IMR-90 (cell line): ENCODE data around the gene EXOC6. TPM values are rescaled to one million over a fixed set of nuclear protein-coding genes. Genes with fewer than 3 reads are reported as not detected.

Experiments used
- ATAC-seq: fragments of 200-7000 bp; cut with Tn5 transposase; 2 replicates; pipeline ENCODE4 v1.9.1; 2020; ENCODE audit warnings: low read depth, mild to moderate bottlenecking, moderate library complexity
- BruUV-seq: library from RNA; stranded (reverse); fragments of 400-500 nt; replicated peaks from 2 replicates; lab custom pipeline; 2021; lab: Mats Ljungman, UMichigan
- CTCF ChIA-PET: fragments of 300-600 bp; formaldehyde crosslinking; extraction: SDS; loops from one replicate; lab custom pipeline; 2021; ENCODE audit warnings: antibody characterized with exemption; lab: Yijun Ruan, JAX
- POLR2A ChIA-PET: fragments of 300-600 bp; sonication (Branson Sonifier 250); formaldehyde crosslinking; loops from one replicate; lab custom pipeline; 2022; ENCODE audit warnings: antibody characterized with exemption; ENCODE audit not compliant: unreplicated experiment; lab: Charles Lee
- DNase-seq: peaks from one replicate; pipeline ENCODE4 v3.0.0; 2013
- H2AFZ ChIP-seq: replicated peaks from 2 replicates; pipeline ENCODE3; 2013; ENCODE audit warnings: low read length, mild to moderate bottlenecking; ENCODE audit not compliant: poor library complexity
- H2AK5ac ChIP-seq: 2 replicates; pipeline ENCODE4 v1.6.1; 2013; ENCODE audit warnings: low read depth, low read length, inconsistent platforms
- H2AK9ac ChIP-seq: replicated peaks from 2 replicates; pipeline ENCODE3; 2013; ENCODE audit warnings: mild to moderate bottlenecking, low read depth, low read length, moderate library complexity; ENCODE audit not compliant: poor library complexity
- H2BK120ac ChIP-seq: 2 replicates; pipeline ENCODE4 v1.6.1; 2013; ENCODE audit warnings: low read depth, low read length, inconsistent platforms
- H2BK15ac ChIP-seq: 3 replicates; pipeline ENCODE4 v1.6.1; 2013; ENCODE audit warnings: low read depth, low read length, inconsistent platforms
- H2BK20ac ChIP-seq: 2 replicates; pipeline ENCODE4 v1.6.1; 2013; ENCODE audit warnings: low read depth, mild to moderate bottlenecking, inconsistent platforms, low read length, moderate library complexity
- H2BK5ac ChIP-seq: 2 replicates; pipeline ENCODE4 v1.6.1; 2013; ENCODE audit warnings: mild to moderate bottlenecking, low read depth, low read length, inconsistent platforms; ENCODE audit not compliant: poor library complexity, severe bottlenecking
- H3K14ac ChIP-seq: replicated peaks from 2 replicates; pipeline ENCODE4 v1.6.1; 2013; ENCODE audit warnings: low read depth, low read length, inconsistent platforms
- H3K18ac ChIP-seq: 2 replicates; pipeline ENCODE4 v1.6.1; 2013; ENCODE audit warnings: low read depth, low read length, control low read depth
- H3K23ac ChIP-seq: 2 replicates; pipeline ENCODE4 v1.6.1; 2013; ENCODE audit warnings: low read depth, low read length, inconsistent platforms
- H3K27ac ChIP-seq: 2 replicates; pipeline ENCODE4 v1.5.1; 2013; ENCODE audit warnings: mild to moderate bottlenecking, control low read depth, low read length; ENCODE audit not compliant: insufficient read depth
- H3K27me3 ChIP-seq: 2 replicates; pipeline ENCODE4 v1.6.1; 2013; ENCODE audit warnings: low read length; ENCODE audit not compliant: control insufficient read depth, insufficient read depth
- H3K36me3 ChIP-seq: 2 replicates; pipeline ENCODE4 v1.6.1; 2013; ENCODE audit warnings: low read length, mixed read lengths; ENCODE audit not compliant: control insufficient read depth, insufficient read depth
- H3K4ac ChIP-seq: 2 replicates; pipeline ENCODE4 v1.6.1; 2013; ENCODE audit warnings: low read depth, low read length, inconsistent platforms
- H3K4me1 ChIP-seq: 2 replicates; pipeline ENCODE4 v1.6.1; 2013; ENCODE audit warnings: low read length, mixed read lengths; ENCODE audit not compliant: control insufficient read depth, insufficient read depth
- H3K4me2 ChIP-seq: 2 replicates; pipeline ENCODE4 v1.6.1; 2013; ENCODE audit warnings: low read depth, mild to moderate bottlenecking, control low read depth, low read length, moderate library complexity
- H3K4me3 ChIP-seq: 2 replicates; pipeline ENCODE4 v1.5.1; 2013; ENCODE audit warnings: low read depth, mild to moderate bottlenecking, control low read depth, low read length, moderate library complexity; ENCODE audit not compliant: insufficient read depth
- H3K56ac ChIP-seq: 2 replicates; pipeline ENCODE4 v1.6.1; 2013; ENCODE audit warnings: low read length, inconsistent platforms; ENCODE audit not compliant: insufficient read depth; ENCODE audit errors: extremely low read depth
- H3K79me1 ChIP-seq, 2 experiments: 2 replicates each; pipeline ENCODE4 v1.6.1; 2013; ENCODE audit warnings: low read length in 2 of 2, inconsistent platforms in 1 of 2, low read depth in 1 of 2
- H3K9ac ChIP-seq: 2 replicates; pipeline ENCODE4 v1.6.1; 2013; ENCODE audit warnings: low read depth, low read length, control low read depth
- H3K9me1 ChIP-seq: 2 replicates; pipeline ENCODE4 v1.6.1; 2013; ENCODE audit warnings: low read length, inconsistent platforms; ENCODE audit not compliant: insufficient read depth
- H3K9me3 ChIP-seq: 2 replicates; pipeline ENCODE4 v1.6.1; 2013; ENCODE audit warnings: low read length; ENCODE audit not compliant: control insufficient read depth, insufficient read depth
- H4K20me1 ChIP-seq: 2 replicates; pipeline ENCODE4 v1.6.1; 2013; ENCODE audit warnings: low read length, inconsistent platforms; ENCODE audit not compliant: insufficient read depth
- H4K5ac ChIP-seq: 2 replicates; pipeline ENCODE4 v1.6.1; 2013; ENCODE audit warnings: mild to moderate bottlenecking, low read depth, low read length, control low read depth
- H4K8ac ChIP-seq, 2 experiments: 2 replicates each; pipeline ENCODE4 v1.6.1; 2013; ENCODE audit warnings: low read depth in 2 of 2, low read length in 2 of 2, control low read depth in 1 of 2, inconsistent platforms in 1 of 2
- H4K91ac ChIP-seq: 2 replicates; pipeline ENCODE4 v1.6.1; 2013; ENCODE audit warnings: low read depth, low read length, inconsistent platforms; ENCODE audit not compliant: insufficient read depth
- BHLHE40 ChIP-seq: fragments of 150-350 bp; IDR thresholded peaks from 2 replicates; pipeline ENCODE4 v1.6.1; 2016; ENCODE audit warnings: mild to moderate bottlenecking, low read depth, low read length
- CEBPB ChIP-seq: IDR thresholded peaks from 2 replicates; pipeline ENCODE4 v1.6.1; 2012; ENCODE audit warnings: low read depth, low read length, improper control_type of control experiment
- FOS ChIP-seq: fragments of 150-350 bp; IDR thresholded peaks from 2 replicates; pipeline ENCODE4 v1.6.1; 2016; ENCODE audit warnings: low read depth, low read length
- MAFK ChIP-seq: IDR thresholded peaks from 2 replicates; pipeline ENCODE4 v1.6.1; 2012; ENCODE audit warnings: low read depth, low read length, improper control_type of control experiment
- MAZ ChIP-seq: IDR thresholded peaks from 2 replicates; pipeline ENCODE4 v1.6.1; 2012; ENCODE audit warnings: low read depth, mild to moderate bottlenecking, low read length, improper control_type of control experiment, moderate library complexity, borderline replicate concordance
- MXI1 ChIP-seq: IDR thresholded peaks from 2 replicates; pipeline ENCODE4 v1.6.1; 2012; ENCODE audit warnings: low read depth, mild to moderate bottlenecking, low read length, moderate library complexity, borderline replicate concordance
- NFE2L2 ChIP-seq: fragments of 150-350 bp; IDR thresholded peaks from 2 replicates; pipeline ENCODE4 v1.6.1; 2016; ENCODE audit warnings: low read depth, mild to moderate bottlenecking, low read length
- RAD21 ChIP-seq: IDR thresholded peaks from 2 replicates; pipeline ENCODE4 v1.6.1; 2012; ENCODE audit warnings: low read length, improper control_type of control experiment
- RCOR1 ChIP-seq: IDR thresholded peaks from 2 replicates; pipeline ENCODE4 v1.6.1; 2012; ENCODE audit warnings: mild to moderate bottlenecking, low read length, improper control_type of control experiment; ENCODE audit not compliant: insufficient replicate concordance
- RFX5 ChIP-seq: IDR thresholded peaks from 2 replicates; pipeline ENCODE4 v1.8.0; 2012; ENCODE audit warnings: low read depth, mild to moderate bottlenecking, low read length, moderate library complexity
- SMC3 ChIP-seq: fragments of 150-350 bp; IDR thresholded peaks from 2 replicates; pipeline ENCODE4 v1.6.1; 2016; ENCODE audit warnings: low read depth, mild to moderate bottlenecking, antibody characterized with exemption, low read length, moderate library complexity
- WGBS, 2 experiments: methylation state at CpG; one replicate each; pipeline versions ENCODE4 v1.1.5 to v1.1.7; 2013; ENCODE audit warnings: missing lambda C conversion rate in 2 of 2; ENCODE audit not compliant: insufficient read length in 1 of 2; ENCODE audit errors: extremely low coverage in 2 of 2; 5-methylcytosine and 5-hydroxymethylcytosine counted together
- dilution Hi-C: fragments of 300-500 bp; cut with HindIII; formaldehyde crosslinking; loops from one replicate; pipeline ENCODE4 v1.14.3; 2018; ENCODE audit warnings: low sequenced_read_pairs; ENCODE audit not compliant: unreplicated experiment
- in situ Hi-C: fragments of 300-500 bp; cut with MboI; formaldehyde crosslinking; loops from 3 replicates; pipeline ENCODE4 v1.14.3; 2019; ENCODE audit warnings: low sequenced_read_pairs, inconsistent platforms, mixed read lengths
- intact Hi-C: fragments of 100-400 bp; cut with micrococcal nuclease; formaldehyde crosslinking; loops from 2 replicates; pipeline ENCODE4 v1.10.0; 2022
- polyA plus RNA-seq, 3 experiments: library from polyadenylated mRNA; depleted of rRNA; stranded (reverse); fragments of >200 nt; gene quantifications; 2 replicates each; pipeline ENCODE4 v1.2.3, GENCODE V29; 2012; ENCODE audit warnings: low replicate concordance in 1 of 3
- total RNA-seq: library from RNA; depleted of rRNA; stranded (reverse); fragments of >200 nt; gene quantifications from 2 replicates; pipeline ENCODE4 v1.2.3, GENCODE V29; 2012
- TF ChIP-seq, protein P1 (sequence below): fragments of 150-350 bp; IDR thresholded peaks from 2 replicates; pipeline ENCODE4 v1.6.1; 2016; ENCODE audit warnings: low read depth, mild to moderate bottlenecking, low read length, moderate library complexity, borderline replicate concordance
- TF ChIP-seq, protein P2 (sequence below): fragments of 150-350 bp; IDR thresholded peaks from 2 replicates; pipeline ENCODE4 v1.6.1; 2017; ENCODE audit warnings: mild to moderate bottlenecking, antibody characterized with exemption, low read length, low read depth
- TF ChIP-seq, protein P3 (sequence below): conservative IDR thresholded peaks from 2 replicates; pipeline ENCODE4 v1.5.1; 2012; ENCODE audit warnings: mild to moderate bottlenecking, low read depth, low read length, improper control_type of control experiment

The EXOC6 gene
- total and polyA plus RNA-seq, 2 of the 4 experiments (the other 2 are of a cell fraction): 4.5 to 11.5 TPM

DNA sequence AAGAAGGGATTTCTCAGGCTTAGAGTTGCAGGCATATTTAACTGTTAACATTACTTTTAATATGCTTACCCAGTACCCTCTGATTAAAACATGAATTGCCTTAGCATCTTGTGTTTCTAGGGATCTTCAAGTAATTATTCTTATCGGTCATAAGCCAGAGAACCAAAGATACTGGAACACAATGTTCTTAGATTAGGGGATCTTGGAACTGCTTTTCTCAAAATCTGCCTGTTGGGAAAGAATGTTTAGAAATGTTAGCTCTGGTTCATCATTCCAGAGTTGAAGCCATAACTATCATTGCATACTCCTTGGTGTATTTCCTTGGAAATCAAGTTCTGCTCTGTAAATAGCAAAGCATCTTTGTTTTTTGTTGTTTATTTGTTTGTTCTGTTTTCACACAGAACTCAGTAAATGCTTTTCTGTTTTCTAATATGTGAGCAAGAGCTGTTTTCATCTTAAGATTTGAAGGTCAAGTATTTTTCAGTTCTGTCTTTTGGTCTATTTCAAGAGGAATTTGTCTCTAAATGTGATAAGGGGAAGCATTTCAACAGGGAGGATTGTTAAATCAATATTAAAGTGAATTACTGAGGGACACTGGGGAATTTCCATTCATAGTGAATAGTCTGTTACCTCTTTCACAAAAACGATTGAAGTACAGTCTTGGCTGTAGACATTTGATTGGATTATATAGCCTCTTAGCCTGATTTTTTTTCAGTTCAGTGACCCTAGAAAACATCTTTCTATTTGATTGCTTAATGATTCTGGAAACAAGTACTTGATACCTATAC lies 109.1 kb downstream of the EXOC6 start:
- H4K5ac ChIP-seq: no peak overlapping the region
- H3K27ac ChIP-seq: no peak overlapping the region
- H3K79me1 ChIP-seq: no peaks in the 10 kb centered on the region
- no CpG with 5 or more reads among the region's 2 CpGs for WGBS, 2 experiments
- no peak overlapping the region for H3K9ac ChIP-seq
- H2AK9ac ChIP-seq: no peak overlapping the region
- no peaks in the 10 kb centered on the region for H3K9me3 ChIP-seq
- no peak for TF ChIP-seq FOS
- TF ChIP-seq, protein P1, sequence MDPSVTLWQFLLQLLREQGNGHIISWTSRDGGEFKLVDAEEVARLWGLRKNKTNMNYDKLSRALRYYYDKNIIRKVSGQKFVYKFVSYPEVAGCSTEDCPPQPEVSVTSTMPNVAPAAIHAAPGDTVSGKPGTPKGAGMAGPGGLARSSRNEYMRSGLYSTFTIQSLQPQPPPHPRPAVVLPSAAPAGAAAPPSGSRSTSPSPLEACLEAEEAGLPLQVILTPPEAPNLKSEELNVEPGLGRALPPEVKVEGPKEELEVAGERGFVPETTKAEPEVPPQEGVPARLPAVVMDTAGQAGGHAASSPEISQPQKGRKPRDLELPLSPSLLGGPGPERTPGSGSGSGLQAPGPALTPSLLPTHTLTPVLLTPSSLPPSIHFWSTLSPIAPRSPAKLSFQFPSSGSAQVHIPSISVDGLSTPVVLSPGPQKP: no peak
- no peak for TF ChIP-seq CEBPB
- TF ChIP-seq RFX5: no peak
- no peak for TF ChIP-seq BHLHE40
- TF ChIP-seq MXI1: no peak
- TF ChIP-seq, protein P2, sequence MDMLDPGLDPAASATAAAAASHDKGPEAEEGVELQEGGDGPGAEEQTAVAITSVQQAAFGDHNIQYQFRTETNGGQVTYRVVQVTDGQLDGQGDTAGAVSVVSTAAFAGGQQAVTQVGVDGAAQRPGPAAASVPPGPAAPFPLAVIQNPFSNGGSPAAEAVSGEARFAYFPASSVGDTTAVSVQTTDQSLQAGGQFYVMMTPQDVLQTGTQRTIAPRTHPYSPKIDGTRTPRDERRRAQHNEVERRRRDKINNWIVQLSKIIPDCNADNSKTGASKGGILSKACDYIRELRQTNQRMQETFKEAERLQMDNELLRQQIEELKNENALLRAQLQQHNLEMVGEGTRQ: no peak
- TF ChIP-seq MAFK: no peak
- no peak for TF ChIP-seq MAZ
- no peak for TF ChIP-seq RAD21
- no peak for TF ChIP-seq SMC3
- no peak for TF ChIP-seq NFE2L2
- TF ChIP-seq RCOR1: no peak
- TF ChIP-seq, protein P3, sequence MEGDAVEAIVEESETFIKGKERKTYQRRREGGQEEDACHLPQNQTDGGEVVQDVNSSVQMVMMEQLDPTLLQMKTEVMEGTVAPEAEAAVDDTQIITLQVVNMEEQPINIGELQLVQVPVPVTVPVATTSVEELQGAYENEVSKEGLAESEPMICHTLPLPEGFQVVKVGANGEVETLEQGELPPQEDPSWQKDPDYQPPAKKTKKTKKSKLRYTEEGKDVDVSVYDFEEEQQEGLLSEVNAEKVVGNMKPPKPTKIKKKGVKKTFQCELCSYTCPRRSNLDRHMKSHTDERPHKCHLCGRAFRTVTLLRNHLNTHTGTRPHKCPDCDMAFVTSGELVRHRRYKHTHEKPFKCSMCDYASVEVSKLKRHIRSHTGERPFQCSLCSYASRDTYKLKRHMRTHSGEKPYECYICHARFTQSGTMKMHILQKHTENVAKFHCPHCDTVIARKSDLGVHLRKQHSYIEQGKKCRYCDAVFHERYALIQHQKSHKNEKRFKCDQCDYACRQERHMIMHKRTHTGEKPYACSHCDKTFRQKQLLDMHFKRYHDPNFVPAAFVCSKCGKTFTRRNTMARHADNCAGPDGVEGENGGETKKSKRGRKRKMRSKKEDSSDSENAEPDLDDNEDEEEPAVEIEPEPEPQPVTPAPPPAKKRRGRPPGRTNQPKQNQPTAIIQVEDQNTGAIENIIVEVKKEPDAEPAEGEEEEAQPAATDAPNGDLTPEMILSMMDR: no peak
- no peak for DNase-seq
- H3K56ac ChIP-seq: no peak overlapping the region
- H2AFZ ChIP-seq: no peak overlapping the region
- H3K4me2 ChIP-seq: no peak overlapping the region
- H3K4me1 ChIP-seq: no peaks in the 10 kb centered on the region
- H4K91ac ChIP-seq: no peak overlapping the region
- ChIA-PET CTCF (interaction anchor here (1.6 kb wide), 1 partner anchor 15 kb away, joined by 4 read pairs; no protein-coding TSS in a partner anchor), POLR2A (no interaction called here)
- no peak overlapping the region for H2BK20ac ChIP-seq
- no peak overlapping the region for H3K4ac ChIP-seq
- H3K14ac ChIP-seq: no peak overlapping the region
- intact Hi-C loops: no loop called here
- H3K4me3 ChIP-seq: no peak overlapping the region
- no peak overlapping the region for H3K23ac ChIP-seq
- ATAC-seq: no peak
- H2BK120ac ChIP-seq: no peak overlapping the region
- no peak overlapping the region for H2AK5ac ChIP-seq
- no peak overlapping the region for H4K8ac ChIP-seq
- H2BK15ac ChIP-seq: no peak overlapping the region
- no peaks in the 10 kb centered on the region for H3K9me1 ChIP-seq
- in situ Hi-C loops: no loop called here
- H3K36me3 ChIP-seq: peaks cover 3% of the 10 kb centered on the region; the same call in 1 of the 2 replicates
- H3K18ac ChIP-seq: no peak overlapping the region
- BruUV-seq: no TSS peak
- dilution Hi-C loops: no loop called here
- no peaks in the 10 kb centered on the region for H4K20me1 ChIP-seq
- H3K27me3 ChIP-seq: no peaks in the 10 kb centered on the region
- H2BK5ac ChIP-seq: no peak overlapping the region
